ENCODE measurements around the gene AQP3. TPM values are rescaled to one million over a fixed set of nuclear protein-coding genes. Genes with fewer than 3 reads are reported as not detected.

AQP3 gene
- total and polyA plus RNA-seq, 9 of the 15 experiments (the other 6 are each of a cell fraction or from before 2014, with no cell fraction given), result 4.2 to 31.5 (median 17.6) TPM

GRCh38 chr9:33415501-33416038, 31.8 kb downstream of the AQP3 start (continued):
- peak; percentile 77 to 90 (median 79) for TF ChIP-seq CTCF (IDR thresholded peaks at IDR 0.05 in 2 of 3, conservative IDR thresholded peaks at IDR 0.05 in 1 of 3; ENCODE audit: insufficient read depth in 2 of 3, low read depth in 1 of 3, low read length in 3 of 3)
- TF ChIP-seq CREM (IDR thresholded peaks at IDR 0.05; ENCODE audit: low read depth), result 0 out of 2 replicates have a peak, but pooled peaks have one; percentile 7
- no peak for TF ChIP-seq ZNF224 (CRISPR knock-in tag; IDR thresholded peaks at IDR 0.05)
- TF ChIP-seq ZMIZ1 (IDR thresholded peaks at IDR 0.05; ENCODE audit: low read depth in 2 of 2, low read length in 2 of 2), result no peak
- TF ChIP-seq NKRF (IDR thresholded peaks at IDR 0.05; ENCODE audit: borderline replicate concordance), result no peak
- TF ChIP-seq PURB (CRISPR knock-in tag; IDR thresholded peaks at IDR 0.05; ENCODE audit: low read depth), result no peak
- TF ChIP-seq REST (IDR thresholded peaks at IDR 0.05; ENCODE audit: borderline replicate concordance), result peak; percentile 60; the same call in 1 of the 2 replicates
- TF ChIP-seq REST (CRISPR knock-in tag; IDR thresholded peaks at IDR 0.05; ENCODE audit: low read depth), result no peak
- TF ChIP-seq ZNF398 (CRISPR knock-in tag; IDR thresholded peaks at IDR 0.05), result no peak

All from K562 (cell line).